HG02981 (cell line): ENCODE data around the gene NCOR2.
A peak's percentile ranks its signal among the peaks of the same experiment; 100 is the strongest.

Experiments
- ATAC-seq: cut with Tn5 transposase; IDR thresholded peaks from one replicate; pipeline ENCODE4 v1.9.1; 2021; ENCODE audit warnings: mild to moderate bottlenecking, moderate library complexity; ENCODE audit not compliant: unreplicated experiment

Gene NCOR2

DNA sequence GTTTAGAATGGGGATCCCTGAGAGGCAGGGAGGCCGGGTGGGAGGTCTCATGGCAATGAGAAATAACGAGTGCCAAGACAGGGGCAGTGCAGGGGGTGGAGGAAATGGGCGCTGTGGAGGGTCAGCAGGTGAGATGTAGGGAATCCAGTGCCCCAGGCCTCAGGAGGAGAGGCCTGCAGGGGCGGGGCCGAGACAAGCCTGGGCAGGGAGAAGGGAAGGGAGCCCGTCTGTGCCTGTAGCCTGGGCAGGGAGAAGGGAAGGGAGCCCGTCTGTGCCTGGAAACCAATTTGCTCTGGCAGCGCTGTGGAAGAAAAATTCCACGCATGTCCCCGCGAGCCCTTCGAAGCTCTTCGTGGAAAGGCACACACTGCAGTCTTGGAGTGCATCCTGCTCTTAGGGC, 10.6 kb upstream of the NCOR2 start:
- no peak for ATAC-seq

DNA sequence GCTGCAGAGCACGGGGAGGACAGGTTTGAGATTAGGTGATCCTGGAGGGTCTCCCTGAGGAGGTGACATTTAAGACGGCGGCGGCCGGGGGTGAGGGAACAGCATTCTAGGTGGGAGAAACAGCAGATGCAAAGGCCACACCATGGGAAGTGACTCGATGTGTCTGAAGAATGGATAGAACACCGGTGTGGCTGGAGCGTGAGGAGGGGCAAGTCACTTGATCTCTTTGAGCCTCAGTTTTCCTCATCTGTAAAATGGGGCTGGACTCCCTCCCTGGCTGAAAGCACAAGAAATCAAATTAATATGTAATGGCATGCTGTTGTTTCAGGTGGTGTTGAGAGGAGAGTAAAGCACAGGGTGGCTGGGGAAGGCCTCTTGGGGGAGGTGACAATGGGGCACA, 10.0 kb upstream of the NCOR2 start:
- ATAC-seq = no peak

- ATAC-seq = no peak
Observed at GRCh38 chr12:124576061-124576650, 8.7 kb upstream of the NCOR2 start.

- ATAC-seq = no peak
Observed at GRCh38 chr12:124573839-124574786, 6.7 kb upstream of the NCOR2 start.

DNA sequence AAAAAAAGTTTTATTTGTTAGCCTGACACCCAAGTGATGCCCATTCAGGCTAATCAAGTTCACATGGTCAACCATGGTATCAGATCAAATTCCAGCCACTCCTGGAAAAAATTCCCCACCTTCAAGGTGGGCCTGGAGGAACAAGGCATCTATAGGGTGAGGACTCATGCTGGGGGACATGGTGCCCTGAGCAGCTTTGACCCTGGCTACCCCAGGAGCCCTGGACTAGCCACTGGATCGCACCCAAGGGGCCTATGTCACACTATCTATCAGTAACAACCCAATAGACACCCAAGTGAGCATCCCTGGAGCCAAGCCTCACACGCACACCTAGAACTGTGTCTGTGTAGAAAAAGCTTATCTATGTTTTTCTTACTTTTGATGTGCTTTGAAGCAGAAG, 4.1 kb upstream of the NCOR2 start:
- ATAC-seq = no peak

- ATAC-seq = no peak
Observed at GRCh38 chr12:124570810-124571209, 3.4 kb upstream of the NCOR2 start.

DNA sequence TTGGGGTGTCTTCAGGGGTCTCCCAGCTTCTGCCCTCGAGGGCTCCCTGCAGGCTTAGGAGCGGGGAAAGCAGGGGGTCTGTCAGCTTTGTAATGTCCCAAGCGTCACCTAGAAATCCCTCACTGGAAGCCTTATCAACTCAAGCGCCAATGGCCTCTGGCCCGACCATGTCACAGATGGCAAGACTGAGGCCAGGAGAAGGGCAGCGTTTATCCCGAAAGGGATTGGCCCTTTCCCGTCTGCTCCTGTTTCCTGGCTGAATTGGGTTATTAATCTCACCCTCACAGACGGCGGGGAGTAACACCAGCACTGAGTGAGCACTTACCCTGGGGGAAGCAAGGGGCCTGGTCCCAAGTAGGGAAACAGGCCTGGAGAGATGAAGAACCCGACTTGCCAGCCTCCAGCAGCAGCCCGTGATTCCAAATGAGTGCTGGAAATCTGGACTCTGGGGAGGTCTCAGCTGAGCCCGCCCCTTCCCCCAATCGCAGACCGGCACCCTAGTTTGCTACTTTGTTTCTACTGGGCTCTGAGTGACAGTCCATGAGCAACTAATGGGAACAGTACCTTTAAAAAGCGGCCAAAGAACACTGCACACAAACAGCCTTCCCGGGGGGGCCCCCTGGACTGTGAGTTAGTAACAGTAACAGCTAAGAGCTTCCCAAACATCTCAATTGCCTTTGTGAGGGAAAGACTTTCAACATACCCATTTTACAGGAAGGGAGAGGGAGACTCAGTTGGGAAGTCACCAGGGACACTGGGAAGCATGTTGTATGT, 2.1 kb upstream of the NCOR2 start:
- no peak for ATAC-seq

- ATAC-seq = peak; percentile 23
Observed at GRCh38 chr12:124568431-124569374, 1.3 kb upstream of the NCOR2 start.

- peak; percentile 58 for ATAC-seq
Observed at GRCh38 chr12:124567673-124568373, 411 bp upstream of the NCOR2 start.

DNA sequence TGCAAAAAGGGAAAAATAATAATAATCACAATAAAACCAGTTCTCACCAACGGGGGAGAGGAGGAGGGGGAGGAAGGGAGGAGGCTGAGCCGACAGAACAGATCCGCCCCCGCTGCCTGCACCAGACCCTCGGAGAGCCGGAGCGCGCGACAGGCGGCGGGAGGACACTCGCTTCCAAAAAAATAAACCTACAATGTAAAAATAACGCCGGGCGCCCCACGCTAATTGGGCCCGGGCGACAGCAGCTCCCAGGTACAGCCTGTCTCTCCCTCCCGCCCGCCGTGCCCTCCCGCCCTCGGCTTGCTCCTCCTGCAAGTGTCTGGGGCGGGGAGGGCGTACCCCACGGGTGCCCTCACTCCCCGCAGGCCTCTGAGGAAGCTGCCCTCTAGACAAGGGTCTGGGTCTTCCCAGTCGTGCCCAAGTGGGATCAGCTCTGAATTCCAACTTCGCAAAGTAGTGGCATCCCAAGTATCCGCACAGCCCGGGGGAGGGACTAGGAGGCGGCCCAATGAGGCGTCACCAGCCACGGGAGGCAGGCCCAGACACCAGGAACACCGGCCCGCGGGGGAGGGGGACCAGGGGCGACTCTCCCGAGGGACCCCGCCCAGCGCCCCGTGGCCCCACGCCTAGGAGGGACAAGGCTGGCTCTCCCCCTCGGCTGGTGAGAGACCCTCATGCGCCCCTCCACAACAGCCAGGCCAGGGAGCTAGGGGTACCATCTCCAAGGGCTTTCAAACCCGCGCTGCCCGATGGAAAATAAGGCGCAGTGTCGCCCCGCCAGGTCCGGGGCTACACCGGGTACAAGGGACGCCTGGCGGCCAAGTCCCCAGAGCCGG, 1.0 kb downstream of the NCOR2 start:
- peak; percentile 33 for ATAC-seq

- ATAC-seq = no peak
Observed at GRCh38 chr12:124565656-124566160, 1.7 kb downstream of the NCOR2 start.

- no peak for ATAC-seq
Observed at GRCh38 chr12:124564971-124565491, 2.4 kb downstream of the NCOR2 start.

GRCh38 chr12:124564232-124564958, 3.0 kb downstream of the NCOR2 start:
- ATAC-seq = no peak

DNA sequence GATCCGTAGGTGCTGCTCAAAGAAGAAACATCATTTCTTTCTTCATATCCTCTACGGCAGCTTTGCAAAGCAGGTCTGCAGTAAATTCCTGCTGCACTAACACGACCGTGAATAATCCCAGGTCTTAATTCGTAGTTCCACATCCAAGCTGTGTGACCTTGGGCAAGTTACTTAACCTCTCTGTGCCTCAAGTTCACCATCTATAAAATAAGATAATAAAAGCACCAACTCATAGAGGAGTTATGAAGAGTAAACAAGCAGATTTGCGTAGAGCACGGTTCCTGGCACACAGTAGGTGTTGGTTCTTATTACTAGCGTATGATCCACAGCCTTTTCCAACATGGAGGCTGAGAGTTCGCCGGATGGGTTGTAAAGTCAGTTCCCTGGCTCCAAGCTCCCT, 3.6 kb downstream of the NCOR2 start:
- ATAC-seq = no peak

DNA sequence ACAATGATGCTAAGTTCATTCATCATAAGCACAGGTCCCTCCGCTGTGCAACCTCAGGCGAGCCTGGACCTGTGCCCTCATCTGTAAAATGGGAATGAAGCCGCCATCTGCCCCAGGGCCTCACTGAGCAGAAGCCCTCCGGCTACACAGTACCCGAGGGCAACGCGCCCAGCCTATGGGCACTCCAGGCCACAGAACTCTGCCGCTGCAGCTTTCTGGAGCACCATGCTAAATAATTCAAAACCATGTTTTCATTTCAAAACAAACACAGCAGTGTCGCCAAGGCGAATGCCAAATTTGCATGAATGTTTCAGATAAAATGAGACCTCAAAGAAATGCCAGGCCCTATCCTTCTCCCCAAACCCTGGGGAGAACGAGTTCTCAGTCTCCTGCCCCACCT, 4.0 kb downstream of the NCOR2 start:
- no peak for ATAC-seq

DNA sequence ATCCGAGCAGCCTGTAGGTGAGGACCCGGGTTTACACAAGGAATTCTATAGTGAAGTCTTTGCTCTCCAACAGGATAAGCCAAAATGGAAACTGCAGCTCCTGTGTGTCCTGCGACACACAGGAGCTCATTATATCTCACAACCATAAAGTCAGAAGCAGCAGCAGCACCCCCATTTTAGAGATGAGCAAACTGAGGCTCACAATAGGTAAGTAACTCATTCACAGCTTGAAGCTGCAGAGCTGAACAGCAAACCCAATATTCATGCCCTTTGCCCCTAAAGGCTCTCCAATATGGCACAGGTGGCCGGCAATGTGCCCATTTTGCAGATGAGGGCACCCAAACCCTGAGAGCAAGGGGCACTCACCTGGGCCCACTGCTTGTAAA, 4.6 kb downstream of the NCOR2 start:
- ATAC-seq = no peak

DNA sequence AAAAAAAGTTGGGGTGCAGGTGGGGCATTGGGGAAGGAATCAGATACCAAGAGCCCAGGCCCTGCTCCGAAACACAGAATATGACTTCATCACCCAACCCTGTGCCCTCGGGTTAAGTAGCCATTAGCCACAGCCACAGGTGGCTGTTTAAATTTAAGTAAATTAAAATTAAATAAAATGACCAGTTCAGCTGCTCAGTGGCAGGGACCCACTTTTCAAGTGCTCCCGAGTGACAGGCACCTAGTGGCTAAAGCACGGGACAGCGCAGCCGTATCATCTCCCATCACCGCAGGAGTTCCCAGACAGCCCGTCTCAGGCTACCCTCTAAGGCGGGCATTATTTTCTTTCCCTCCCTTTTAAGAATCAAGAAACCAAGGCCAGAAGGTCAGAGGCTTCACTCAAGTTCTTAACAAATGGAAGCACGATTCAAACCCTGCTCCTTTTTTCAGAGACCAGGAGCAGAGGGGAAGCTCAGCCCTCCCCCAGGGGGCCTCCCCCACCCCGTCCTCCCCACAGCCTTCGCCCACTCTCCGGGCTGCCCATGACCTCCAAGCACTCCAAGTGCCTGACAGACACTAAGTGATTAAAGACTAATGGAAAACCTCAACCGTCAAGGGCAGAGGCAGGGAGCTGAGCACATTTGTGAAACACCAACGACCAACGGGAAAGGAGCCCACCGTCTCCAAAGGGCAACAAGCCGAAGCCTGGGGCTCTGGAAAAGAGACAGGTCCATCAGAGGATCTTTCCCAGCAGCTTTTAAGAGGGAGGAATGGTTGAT, 5.2 kb downstream of the NCOR2 start:
- ATAC-seq = no peak
